Embryonic facial prominence (tissue), 1 donor: ENCODE data around the gene ASAP2.

Source experiments
- DNase-seq: peaks from one replicate; pipeline ENCODE4 v3.0.0-alpha.2; 2016; ENCODE audit errors: extremely low spot score

ASAP2 gene

DNA sequence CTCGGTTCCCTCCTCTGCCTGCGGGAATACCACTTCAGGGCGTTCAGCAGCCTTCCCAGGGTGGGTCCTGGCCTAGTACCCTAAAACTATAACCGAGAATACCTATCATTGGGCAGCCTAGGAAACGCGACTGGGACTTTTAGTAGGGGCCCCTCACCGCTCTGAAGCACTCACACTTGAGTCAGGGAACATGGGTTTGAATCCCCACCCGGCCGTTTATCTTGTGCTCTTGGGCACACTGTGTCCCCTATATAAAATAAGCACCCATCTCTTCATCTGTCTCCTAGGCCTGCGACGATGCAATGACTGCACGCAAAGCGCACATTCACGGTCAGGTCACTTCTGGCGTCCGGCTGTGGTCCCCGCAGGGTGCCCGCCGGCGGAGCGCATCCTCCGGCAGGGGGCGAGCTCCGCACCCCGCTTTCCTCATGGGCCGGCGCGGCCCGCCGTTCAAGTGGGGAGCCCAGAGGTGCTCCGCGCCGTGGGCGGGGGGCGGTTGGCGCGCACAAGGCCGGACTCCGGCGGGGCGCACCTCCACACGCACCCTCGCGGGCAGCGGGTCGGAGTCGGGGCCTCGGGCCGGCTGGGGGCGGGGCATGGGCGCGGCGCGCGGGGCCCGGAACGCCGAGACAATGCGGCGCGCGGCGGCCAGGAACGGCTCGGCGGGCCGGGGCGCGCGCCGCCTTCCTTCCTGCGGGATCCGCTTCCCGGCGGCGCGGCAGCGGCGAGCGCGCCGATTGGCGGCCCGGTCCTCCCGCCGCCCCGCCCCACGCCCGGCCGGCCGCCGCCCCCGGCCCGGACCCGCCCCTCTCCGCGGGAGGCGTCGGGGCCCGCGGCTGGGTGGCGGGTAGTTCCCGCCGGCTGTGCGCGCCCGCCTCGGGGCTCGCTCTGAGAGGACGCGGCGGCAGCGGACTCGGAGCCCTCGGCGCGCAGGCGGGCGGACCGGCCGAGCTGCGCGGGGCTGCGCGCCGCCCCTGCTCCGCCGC, at the start of gene ASAP2:
ASAP2 (plus strand) TSS at position 850 of the 986 bp plus-strand sequence. CDS start 293 bp downstream, outside the sequence.
- DNase-seq = no peak

DNA sequence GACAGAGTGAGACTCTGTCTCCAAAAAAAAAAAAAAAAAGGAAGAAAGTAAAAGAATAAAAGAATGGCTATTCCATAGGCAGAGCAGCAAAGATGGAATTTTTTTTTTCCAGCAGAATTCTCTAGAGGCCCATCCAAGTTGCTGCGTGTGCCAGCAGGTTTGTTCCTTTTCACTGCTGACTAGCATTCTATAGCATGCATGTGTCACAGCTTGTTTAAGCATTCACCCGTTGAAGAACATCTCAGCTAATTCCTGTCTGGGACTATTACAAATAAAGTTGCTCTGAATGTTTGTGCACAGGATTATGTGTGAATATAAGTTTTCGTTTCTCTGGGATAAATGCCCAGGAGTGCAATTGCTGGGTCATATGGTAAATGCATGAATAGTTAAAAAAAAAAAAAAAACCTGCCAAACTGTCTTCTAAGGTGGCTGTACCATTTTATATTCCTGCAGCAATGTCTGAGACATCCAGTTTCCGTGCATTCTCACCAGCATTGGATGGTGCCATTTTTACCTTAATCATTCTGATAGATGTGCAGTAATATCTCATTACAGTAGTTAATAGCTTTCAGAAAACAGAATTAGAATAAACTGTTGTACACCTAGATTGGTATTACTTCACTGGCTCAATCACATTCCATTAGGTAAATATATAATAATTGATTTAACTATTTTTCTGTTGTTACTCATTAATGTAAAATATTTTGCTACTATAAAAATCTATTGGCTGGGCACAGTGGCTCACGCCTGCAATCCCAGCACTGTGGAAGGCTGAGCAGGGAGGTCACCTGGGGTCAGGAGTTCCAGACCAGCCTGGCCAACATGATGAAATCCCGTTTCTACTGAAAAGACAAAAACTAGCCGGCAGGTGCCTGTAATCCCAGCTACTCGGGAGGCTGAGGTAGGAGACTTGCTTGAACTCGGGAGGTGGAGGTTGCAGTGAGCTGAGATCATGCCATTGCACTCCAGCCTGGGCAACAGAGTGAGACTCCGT, 47.5 kb upstream of the ASAP2 start:
- no peak for DNase-seq

DNA sequence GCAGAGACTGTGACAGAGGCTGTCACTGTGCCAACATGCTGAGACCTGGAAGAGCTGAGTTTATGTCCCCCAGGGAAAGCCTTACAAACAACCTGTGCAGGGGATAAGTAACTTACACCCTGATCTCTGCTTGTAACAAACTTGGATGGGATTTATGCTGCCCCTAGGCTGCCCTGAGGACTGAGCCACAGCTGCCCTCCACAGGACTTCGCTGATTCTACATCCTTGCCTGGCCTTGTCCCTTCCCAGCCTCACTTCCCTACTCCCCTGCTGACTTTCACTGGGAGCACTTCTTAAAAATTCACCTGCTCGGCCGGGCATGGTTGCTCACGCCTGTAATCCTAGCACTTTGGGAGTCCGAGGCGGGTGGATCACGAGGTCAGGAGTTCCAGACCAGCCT, 45.9 kb upstream of the ASAP2 start:
- no peak for DNase-seq

DNA sequence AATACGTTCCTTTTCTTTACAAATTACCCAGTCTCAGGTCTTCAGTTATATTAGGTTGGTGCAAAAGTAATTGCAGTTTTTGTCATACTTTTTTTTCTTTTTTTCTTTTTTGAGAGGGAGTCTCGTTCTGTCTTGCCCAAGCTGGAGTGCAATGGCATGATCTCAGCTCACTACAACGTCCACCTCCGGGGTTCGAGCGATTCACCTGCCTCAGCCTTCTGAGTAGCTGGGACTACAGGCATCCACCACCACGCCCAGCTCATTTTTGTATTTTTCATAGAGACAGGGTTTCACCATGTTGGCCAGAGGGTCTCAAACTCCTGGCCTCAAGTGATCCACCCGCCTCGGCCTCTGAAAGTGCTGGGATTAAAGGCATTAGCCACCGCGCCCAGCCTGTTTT, 43.8 kb upstream of the ASAP2 start:
- no peak for DNase-seq

DNA sequence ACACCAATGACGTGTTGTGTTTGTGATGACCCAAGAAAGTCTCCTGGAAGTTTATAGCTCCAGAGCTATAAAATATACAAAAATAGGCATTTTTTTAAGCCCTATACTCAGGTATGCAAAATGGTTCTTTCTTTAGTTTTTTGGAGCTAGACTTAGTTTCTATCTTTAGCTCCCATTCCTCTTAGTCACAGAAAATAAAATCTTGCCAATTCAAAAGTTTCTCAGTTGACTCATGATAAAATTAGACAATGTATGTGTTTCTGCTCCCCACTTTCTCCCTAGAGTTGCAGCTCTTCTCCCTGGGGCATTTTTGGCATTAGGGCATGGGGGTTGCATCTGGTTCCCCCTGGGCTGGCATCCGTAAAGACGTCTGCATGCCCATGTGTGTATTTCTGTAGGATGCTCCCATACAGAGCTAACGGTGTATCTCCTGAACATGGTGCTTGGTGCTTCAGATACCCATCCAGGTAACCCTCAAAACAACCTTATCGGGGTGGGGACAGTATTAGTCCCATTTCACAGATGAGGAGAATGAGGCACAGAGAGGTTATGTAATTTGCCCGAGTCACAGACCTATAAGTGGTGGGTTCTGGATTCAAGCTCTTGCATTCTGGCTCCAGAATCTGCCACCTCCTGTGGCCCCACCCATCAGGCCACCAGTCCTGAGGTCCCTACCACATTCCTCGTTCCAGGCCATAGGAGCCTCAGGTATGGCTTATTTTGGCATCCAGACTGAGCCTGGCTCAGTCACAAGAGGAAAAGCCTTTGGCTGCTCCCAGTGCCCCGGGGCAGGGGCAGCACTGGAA, 43.1 kb upstream of the ASAP2 start:
- DNase-seq = no peak

DNA sequence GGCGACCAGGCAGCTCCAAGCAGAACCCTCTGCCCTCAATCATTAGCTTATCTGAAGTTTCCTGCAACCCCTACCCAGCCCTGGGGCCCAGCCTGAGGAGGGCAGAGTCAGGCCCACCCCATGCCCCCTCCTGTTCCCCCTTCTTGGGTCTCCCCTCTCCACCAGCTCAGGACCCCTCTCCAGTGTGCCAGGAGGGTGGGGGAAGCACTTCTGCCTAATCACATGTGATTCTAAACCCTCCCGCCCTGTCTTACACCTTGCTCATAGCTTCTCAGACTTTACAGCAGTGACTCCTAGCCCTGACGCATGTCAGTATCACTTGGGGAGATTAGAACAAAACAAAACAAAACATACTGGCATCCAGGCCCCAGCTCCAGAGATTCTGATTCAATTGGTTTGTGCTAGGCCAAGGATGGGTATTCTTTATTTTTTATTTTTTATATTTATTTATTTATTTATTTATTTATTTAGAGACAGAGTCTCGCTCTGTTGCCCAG, 42.5 kb upstream of the ASAP2 start:
- DNase-seq = no peak

DNA sequence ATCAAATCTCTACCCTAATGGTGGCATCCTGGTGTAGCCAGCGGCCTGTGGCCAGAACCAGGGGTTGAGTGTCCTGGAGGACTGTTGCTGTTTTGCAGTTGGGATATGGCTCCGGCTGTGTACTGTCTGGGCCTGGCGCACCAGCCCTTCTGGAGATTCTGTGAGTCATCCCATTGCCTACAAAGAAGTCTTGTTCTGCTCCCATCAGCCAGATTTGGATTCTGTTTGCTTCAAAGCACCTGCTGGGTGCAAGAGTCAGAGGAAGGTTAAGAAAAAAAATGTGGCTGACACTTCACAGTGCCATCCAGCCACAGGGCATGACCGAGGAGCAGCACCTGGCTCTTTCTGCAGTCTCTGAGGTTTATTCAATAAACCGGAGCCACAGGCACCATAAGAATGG, 41.0 kb upstream of the ASAP2 start:
- DNase-seq = no peak

DNA sequence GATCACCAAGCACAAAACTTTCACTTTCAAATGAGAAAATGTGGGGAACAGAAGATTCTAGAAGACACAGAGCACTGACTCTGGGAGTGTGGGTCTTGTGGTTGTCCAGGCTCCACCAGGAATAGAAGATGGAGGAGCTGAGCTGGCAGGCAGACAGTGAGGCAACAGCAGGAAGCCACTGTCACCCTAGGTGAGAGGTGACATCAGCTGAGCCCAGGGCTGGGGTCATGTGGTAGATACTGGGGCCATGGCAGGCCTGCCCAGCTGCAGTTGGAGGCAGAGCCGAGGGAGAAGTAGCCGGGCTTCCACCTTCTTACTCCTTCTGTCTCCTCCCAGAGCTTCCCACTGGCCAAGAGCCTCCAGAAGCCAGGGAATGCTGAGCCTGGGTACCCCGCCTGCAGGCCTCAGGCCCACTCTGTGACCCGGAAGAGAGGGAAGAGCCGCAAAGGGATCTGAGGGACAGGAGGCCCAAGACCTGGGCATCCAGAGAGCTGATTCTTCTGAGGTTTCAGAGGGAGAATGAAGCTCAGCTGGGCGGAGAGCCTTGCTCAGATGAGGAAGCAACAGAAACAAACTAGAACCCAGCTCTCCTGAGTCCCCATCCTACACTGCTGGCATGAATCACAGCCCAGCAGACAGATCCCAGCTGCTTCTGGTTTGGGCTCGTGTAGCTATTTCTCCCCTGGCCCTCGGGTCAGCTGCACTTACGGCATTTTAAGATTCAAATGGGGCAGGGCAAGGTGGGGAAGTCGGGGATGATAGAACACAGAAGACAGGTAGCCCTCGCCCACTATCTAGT, 39.8 kb upstream of the ASAP2 start:
- no peak for DNase-seq

DNA sequence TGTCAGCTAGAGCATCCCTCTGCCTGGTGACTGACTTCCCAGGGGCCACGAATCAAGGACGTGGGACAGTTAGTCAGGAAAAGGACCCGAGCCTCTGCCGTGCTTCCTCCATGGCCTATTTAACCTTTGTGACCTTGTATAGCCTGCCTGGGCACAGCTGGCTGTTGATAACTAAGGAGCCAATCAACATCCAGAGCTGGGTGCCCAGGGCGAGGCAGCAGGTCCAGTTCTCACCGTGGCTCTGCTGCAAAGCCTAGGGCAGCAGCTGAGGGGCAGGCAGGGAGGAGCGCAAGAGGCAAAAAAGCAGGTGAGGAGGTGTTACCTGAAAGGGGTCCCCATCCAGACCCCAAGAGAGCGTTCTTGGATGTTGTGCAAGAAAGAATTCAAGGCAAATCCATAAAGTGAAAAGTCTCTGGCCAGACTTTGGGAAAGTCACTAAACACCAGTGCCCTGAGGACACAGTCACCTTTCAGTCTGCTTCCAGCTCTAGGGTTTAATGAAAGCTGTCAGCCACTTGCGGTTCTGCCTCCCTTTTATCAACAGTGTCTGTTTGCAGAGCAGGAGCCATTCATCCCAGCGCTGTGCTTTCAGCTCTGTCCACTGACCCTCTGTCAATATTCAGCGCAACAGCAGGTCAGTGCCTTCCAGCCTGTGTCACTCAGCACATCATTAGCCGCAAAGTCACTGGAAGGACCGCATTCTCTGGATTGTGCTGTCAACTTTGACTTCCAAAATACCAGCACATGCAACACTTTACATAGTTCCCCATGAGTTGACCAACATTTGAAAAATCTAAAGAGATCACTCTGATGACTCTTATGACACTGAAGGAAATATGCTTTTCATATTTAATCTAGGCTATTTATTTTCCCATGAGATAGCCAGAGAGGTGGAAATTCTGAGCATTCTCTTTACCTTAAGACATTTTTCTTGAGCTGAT, 38.6 kb upstream of the ASAP2 start:
- no peak for DNase-seq

DNA sequence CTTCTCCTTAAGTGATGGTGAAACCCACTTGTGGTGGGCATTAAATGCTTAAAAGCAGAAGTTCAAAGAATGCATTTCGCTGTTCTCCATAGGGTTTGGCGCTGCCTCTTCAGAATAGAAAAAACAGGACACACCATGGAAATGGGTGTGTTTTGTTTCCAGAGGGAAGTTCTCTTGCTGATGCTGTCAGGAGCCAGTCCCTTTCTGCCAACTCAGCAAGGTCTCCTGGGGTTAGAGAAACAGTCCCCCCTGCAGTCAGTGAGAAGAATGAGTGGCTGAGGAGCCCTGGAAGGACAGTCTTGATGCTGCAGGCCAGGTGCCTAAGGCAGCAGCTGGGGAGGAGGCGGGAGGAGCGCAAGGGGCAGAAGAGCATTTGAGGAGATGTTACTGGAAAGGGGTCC, 37.8 kb upstream of the ASAP2 start:
- no peak for DNase-seq

DNA sequence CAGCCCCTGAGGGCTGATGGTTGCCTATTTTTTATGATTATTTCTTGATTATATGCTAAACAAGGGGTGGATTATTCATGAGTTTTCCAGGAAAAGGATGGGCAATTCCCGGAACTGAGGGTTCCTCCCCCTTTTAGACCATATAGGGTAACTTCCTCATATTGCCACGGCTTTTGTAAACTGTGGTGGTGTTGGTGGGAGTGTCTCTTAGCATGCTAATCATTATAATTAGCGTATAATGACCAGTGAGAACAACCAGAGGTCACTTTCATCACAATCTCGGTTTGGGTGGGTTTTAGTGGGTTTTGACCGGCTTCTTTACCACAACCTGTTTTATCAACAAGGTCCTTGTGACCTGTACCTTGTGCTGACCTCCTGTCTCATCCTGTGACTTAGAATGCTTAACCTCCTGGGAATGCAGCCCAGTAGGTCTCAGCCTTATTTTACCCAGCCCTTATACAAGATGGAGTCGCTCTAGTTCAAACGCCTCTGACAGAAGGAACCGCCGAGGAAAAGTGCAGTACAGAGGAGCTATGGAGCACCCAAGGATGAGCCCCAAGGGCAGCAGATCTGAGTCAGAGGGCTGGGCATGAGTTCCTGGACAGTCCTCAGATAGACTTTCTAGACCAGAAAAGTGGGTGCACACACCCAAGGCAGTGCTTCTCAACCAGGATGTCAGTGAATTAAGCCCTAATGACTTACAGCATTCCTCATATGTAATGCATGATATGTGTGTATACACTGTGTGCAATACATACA, 37.1 kb upstream of the ASAP2 start:
- DNase-seq = no peak

DNA sequence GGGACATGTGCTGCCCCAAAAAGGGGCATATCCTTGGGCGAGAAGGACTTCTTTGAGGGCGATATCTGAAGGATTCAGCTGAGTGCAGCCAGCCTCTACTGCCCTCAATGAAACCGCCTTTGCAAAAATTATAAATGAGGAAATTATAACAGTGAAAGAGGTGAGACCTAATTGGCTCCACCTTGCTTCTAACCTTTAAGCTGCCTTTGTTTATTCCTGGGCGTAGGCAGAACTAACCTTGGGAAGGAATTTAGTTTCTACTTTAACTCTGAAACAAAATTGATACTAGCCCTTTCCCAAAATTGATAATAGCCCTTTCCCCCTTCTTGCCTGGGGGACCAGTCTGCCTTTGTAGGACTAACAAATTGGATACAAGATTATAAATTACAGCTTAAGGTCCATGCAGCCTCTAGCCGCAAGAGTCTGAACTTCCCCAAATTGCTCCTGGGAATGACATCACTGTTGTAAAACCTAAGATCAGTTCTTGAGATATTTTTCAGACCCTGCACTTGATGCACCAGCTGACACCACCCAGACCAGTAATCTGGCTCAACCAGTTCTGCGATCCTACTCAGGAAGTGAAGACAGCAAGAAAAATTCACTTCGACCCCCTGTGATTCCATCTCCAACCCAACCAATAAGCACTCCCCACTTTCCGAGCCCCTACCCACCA, 36.0 kb upstream of the ASAP2 start:
- no peak for DNase-seq

DNA sequence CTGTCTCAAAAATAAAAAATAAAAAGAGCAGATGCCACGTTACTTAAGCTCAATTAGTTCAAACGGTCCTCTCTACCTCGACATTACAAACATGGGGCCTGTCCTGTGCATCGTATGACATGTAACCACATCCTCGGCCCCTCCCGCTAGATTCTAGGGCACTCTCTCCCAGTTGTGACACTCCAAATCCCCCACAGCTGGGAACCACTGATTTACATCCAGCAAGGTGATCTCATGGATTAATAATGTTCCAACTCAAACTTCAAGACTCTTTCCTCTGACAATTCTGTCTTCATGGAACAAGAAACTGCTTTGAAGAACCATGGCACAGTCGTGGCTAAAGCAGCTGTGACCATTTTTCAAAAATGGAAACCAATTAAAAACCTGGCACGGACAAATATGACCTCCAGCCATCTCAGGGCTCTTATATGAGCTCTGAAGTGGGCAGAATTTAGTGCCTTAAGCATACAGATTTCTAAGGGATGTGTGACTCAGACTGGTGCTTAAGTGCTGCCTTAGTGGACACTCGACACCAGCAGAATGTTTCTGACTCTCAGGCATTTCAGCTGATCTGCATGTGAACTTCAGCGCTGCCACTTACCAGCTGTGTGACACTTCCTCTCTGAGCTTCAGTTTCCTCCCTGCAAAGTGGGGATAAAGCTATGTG, 31.7 kb upstream of the ASAP2 start:
- DNase-seq = no peak

DNA sequence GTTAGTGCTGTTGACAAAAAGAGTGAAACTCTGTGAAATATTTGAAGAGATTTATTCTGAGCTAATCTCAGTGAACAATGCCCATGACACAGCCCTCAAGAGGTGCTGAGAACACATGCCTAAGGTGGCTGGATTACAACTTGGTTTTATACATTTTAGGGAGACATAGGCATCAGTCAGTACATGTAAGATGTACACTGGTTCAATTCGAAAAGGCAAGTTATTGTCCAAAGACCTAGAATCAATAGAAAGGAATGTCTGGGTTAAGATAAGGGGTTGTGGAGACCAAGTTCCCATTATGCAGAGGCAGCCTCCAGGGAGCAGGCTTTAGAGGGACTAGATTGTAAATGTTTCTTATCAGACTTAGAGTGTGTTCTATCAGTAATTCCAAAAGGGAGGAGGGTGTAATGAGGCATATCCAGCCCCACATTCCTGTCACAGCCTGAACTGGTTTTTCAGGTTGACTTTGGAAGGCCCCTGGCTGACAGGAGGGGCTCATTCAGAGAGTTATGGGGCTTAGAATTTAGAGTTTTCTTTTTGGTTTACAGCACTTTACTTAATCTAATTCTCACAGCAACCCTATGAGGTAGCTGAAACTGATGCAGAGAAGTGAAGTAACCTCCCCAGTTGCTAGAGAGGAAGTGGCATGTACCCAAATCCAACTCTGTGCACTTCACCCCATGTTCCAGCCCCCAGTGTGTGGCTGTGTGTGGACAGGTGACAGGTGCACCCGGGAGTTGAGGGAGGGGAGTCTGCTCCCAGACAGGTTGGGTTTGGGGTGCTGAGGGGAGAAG, 28.3 kb upstream of the ASAP2 start:
- DNase-seq = peak; percentile 36

DNA sequence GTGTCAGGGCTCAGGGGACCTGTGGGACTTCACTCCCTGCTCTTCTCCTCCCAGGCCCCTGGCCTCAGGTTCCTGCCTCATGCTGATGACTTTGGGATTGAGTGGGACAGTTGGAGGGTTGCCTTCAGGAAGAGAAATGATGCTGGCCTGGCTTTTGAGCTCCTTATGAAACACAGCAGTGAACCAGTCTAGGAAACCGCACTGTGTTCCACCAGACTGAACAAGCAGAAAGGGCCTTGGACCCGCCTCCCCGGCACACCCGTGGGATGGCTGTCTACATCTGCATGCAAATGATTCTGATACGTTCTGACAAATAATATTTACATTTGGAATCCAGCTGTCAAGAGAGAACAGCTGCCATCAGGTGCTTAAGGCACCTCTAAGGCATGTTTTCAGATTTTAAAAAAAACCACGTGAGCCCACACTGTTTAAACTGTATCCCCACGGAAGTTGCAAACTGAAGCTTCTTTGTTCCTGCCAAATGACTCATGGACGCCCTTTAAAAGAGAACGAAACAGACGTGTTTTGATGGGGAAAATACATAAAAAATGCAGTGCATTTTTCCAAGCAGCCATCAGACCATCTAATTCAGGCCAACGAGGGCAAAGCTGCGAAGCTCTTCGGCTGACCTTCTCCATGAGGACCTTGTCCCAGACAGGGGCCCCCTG, 27.6 kb upstream of the ASAP2 start:
- peak; percentile 66 for DNase-seq

DNA sequence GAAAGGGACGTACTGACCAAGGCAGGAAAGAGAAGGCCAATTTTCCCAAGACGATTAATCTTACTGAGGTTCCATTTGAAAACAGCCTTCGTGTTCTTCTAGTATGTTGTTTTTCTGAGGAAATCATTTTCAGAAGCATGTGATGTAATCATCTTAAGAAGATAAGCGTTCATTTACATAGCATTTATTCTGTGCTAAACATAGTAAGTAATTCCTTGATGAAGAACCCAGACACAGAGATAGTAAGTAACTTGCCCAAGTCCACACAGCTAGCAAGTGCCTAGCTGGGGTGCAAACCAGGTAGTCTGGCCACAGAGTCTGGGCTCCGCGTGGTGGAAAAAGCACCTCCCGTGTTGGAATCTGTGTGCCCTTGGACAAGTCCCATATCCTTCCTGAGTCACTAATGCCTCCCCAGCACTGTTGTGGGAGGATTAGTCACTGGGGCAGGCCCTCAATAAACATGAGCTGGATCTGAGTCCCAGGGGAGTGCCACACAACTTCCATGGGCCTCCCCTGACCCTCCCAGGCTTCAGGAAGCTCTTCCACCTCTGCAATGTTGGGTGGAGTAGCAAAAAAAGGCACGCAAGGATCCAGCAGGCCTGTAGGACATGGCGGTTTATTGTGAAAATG, 26.9 kb upstream of the ASAP2 start:
- no peak for DNase-seq
